Neural progenitor cell (in vitro differentiated cells): Measurements from ENCODE around the gene UBE4A.

Experiments used
- CTCF ChIP-seq: fragments of 200-600 bp; sonication (generic); IDR thresholded peaks from 2 replicates; pipeline ENCODE4 v1.5.1; 2017; ENCODE audit warnings: antibody characterized with exemption, mild to moderate bottlenecking
- EZH2 ChIP-seq: fragments of 200-600 bp; sonication (generic); IDR thresholded peaks from 2 replicates; pipeline ENCODE4 v1.6.1; 2017; ENCODE audit warnings: antibody characterized with exemption, mild to moderate bottlenecking, moderate library complexity
- EZH2phosphoT487 ChIP-seq: fragments of 200-600 bp; sonication (generic); IDR thresholded peaks from 2 replicates; pipeline ENCODE4 v1.6.1; 2017; ENCODE audit warnings: antibody characterized with exemption

- TF ChIP-seq EZH2phosphoT487 (no peak), EZH2 (no peak), CTCF (no peak)
Measured at GRCh38 chr11:118412921-118413320, 53.5 kb downstream of the UBE4A start.
